Cardiac fibroblast (primary cell): Measurements from ENCODE around the gene GPC1.

Source experiments
- DNase-seq, 2 donors: peaks; one replicate each; pipeline versions ENCODE4 v3.0.0 to v3.0.0-alpha.2; 2010; ENCODE audit warnings: low read depth in 2 of 2
- H3K4me3 ChIP-seq, 2 donors: replicated peaks in 1 of 2; 1 replicate in 1 of 2; 2 replicates in 1 of 2; pipeline ENCODE4 v1.5.1; 2011; ENCODE audit warnings: low read depth in 2 of 2, low read length in 2 of 2, mild to moderate bottlenecking in 2 of 2, moderate library complexity in 1 of 2
- TF ChIP-seq, protein P1 (sequence below): IDR thresholded peaks from one replicate; pipeline ENCODE4 v1.5.1; 2011; ENCODE audit warnings: low read depth, mild to moderate bottlenecking, low read length, inconsistent platforms

The GPC1 gene

GRCh38 chr2:240416821-240417220 is 18.6 kb upstream of the GPC1 start:
- no peak for DNase-seq
- H3K4me3 ChIP-seq, result no peak overlapping the region
- TF ChIP-seq, protein P1, sequence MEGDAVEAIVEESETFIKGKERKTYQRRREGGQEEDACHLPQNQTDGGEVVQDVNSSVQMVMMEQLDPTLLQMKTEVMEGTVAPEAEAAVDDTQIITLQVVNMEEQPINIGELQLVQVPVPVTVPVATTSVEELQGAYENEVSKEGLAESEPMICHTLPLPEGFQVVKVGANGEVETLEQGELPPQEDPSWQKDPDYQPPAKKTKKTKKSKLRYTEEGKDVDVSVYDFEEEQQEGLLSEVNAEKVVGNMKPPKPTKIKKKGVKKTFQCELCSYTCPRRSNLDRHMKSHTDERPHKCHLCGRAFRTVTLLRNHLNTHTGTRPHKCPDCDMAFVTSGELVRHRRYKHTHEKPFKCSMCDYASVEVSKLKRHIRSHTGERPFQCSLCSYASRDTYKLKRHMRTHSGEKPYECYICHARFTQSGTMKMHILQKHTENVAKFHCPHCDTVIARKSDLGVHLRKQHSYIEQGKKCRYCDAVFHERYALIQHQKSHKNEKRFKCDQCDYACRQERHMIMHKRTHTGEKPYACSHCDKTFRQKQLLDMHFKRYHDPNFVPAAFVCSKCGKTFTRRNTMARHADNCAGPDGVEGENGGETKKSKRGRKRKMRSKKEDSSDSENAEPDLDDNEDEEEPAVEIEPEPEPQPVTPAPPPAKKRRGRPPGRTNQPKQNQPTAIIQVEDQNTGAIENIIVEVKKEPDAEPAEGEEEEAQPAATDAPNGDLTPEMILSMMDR, result no peak

- TF ChIP-seq, protein P1, result no peak
- H3K4me3 ChIP-seq, result no peak overlapping the region
- DNase-seq, result no peak
These were observed 17.2 kb upstream of the GPC1 start for GRCh38 chr2:240418311-240418710.

DNA sequence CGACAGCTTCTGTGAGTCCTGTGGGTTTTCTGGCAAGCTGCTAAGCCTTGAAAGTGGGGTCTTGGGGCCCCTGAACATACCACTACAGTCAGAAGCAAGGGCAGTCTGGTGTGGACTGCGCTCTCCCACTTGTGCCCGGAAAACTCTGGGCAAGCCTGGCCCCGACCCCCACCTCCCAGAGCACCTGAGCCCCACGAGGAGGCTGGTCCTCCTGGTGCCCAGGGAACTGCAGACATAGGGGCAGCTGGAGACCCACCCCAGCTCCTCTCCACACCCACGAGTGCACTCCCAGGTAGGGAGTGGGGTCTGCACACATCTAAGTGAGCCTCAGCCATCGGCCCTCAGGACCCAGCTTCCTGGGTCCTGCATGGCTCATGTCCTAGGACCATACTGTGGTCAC is 16.2 kb upstream of the GPC1 start:
- TF ChIP-seq, protein P1, result no peak
- no peak overlapping the region for H3K4me3 ChIP-seq
- DNase-seq, result no peak

DNA sequence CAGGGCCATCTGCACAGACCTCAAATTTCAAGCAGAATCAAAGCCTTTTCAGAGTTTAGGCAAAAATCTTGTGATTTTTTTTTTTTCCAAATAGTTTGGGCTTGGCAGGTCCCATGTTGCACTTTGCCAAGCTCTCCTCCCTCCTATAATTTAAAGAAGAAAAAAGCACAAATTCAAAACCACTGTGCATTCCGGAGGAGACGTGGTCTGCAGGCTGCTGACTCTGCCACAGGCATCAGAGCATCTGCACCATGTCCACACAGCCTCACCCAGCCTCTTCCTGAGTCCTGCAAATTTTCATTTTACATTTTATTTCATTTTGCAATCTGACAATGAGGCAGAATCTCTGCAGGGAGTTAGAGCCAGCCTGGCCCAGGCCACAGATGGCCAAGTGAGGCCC is 15.7 kb upstream of the GPC1 start:
- no peak overlapping the region for H3K4me3 ChIP-seq
- TF ChIP-seq, protein P1, result no peak
- DNase-seq, result no peak

- DNase-seq, result no peak
- TF ChIP-seq, protein P1, result no peak
- H3K4me3 ChIP-seq, result no peak overlapping the region
These were observed 15.0 kb upstream of the GPC1 start for GRCh38 chr2:240420206-240421104.

- TF ChIP-seq, protein P1, result no peak
- H3K4me3 ChIP-seq, result no peak overlapping the region
- no peak for DNase-seq
These were observed 14.1 kb upstream of the GPC1 start for GRCh38 chr2:240421381-240421780.
